NCI-H2107 treated with DMSO at 0.1 percent for 48 hours (cell line): Measurements from ENCODE around the gene TTC7B.
A peak's percentile ranks its signal among the peaks of the same experiment; 100 is the strongest.
"Not testable (repeated sequence)": the region's sequence is repeated elsewhere in the genome, so short reads cannot be mapped to it uniquely, and the experiment has no call there.

Experiments used
- DNase-seq: peaks from one replicate; lab custom pipeline; 2025; ENCODE audit not compliant: unreplicated experiment; lab: John Stamatoyannopoulos, UW

TTC7B gene

DNA sequence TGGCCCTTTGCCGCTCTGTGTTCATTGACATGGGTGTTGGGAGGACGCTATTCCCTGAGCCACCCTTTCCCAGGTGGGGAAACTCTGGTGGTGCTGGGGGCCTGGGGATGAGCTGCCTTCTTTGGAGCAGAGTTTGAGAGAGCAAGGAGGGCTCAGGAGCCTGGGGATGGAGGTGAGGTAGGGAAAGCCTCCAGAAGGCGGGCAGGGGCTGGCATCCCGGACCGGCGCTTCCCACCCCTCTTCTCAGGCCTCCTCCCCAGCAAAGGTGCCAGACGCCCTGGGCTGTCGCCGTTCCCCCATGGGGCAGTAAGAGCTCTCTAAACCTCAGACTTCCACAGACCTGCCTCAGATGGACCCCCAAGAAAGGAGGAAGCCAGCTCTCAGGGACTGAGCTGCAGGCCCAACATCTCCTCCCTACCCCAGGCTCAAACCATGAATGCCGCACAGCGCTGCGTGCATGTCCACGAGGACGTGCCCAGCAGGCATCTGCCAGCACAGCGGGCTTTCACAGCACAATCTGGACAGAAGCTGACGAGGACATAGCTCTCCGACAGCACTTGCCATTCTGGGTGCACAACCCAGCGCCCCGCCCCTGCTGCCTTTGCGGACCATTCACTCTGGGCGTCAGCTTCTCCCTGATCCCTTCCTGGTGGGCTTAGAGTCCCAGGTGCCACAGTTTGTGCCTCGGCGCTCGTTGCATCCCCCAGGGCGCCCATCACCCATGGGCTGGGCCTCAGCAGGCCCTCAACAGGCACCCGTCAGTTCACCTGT lies 14.9 kb upstream of the TTC7B start:
- no peak for DNase-seq

DNA sequence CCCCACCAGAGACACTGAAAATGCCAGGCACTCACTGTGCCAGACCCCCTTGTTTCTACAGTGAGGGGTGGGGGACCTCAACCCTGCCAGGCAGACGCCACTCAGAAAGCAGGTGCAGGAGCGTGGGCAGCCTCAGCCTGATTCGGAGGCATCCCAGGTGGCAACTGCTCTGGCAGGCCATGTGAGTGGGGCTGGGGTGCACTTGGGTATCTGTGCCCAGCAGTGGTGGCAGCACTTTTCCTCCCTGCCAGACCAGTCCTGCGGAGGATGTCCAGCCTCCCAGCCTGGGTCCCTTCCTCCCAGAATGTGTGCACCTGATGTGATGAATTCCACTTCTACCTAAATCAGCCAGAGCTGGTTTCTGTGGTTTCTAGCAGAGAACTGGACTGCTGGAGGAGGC lies 13.4 kb upstream of the TTC7B start:
- no peak for DNase-seq

- no peak for DNase-seq
These were observed 12.6 kb upstream of the TTC7B start for GRCh38 chr14:90828642-90829487.

DNA sequence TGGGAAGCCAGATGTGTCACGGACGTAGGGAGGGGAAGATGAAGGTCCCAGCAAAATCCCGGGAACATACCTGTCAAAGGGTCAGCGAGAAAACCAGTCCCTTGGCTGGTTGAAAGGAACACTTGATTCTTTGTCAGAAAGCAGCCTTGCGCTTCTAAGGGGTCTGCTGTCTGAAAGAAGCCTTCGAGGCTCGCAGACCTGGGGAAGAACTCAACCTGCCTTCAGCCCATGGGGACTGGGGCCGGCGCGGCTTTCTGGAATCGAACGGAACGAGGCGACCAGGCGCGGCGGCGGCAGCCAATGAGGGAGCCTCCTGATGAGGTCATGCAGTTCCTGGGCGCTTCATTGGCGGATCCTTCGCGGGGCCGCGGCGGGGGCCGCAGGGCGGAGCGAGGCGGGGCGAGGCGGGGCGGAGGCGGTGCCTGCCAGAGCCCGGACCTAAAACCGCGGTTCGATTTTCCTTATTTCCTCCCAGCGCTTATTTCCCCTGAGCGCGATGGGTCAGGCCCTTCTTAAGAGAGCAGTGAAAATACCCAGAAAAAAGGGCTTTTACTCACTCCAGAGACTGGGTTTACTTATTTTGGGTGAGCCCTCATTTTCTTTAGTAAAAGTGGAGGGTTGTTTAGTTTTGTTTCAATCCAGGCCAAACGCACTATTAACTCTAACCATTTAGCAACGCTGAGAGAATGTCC lies 11.8 kb upstream of the TTC7B start:
- DNase-seq, result no peak

DNA sequence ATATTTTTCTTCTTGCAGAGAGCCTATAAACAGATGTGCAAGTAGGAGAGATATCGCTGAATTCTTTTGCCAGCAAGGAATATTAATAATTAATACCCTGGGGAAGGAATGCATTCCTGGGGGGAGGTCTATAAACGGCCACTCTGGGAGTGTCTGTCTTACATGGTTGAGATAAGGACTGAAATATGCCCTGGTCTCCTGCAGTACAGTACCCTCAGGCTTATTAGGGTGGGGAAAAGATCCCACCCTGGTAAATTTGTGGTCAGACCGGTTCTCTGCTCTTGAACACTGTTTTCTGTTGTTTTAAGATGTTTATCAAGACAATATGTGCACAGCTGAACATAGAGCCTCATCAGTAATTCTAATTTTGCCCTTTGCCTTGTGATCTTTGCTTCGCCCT lies 7.3 kb upstream of the TTC7B start:
- DNase-seq, result not testable (repeated sequence)

- peak; percentile 56 for DNase-seq
These were observed 4.7 kb upstream of the TTC7B start for GRCh38 chr14:90820958-90821357.

DNA sequence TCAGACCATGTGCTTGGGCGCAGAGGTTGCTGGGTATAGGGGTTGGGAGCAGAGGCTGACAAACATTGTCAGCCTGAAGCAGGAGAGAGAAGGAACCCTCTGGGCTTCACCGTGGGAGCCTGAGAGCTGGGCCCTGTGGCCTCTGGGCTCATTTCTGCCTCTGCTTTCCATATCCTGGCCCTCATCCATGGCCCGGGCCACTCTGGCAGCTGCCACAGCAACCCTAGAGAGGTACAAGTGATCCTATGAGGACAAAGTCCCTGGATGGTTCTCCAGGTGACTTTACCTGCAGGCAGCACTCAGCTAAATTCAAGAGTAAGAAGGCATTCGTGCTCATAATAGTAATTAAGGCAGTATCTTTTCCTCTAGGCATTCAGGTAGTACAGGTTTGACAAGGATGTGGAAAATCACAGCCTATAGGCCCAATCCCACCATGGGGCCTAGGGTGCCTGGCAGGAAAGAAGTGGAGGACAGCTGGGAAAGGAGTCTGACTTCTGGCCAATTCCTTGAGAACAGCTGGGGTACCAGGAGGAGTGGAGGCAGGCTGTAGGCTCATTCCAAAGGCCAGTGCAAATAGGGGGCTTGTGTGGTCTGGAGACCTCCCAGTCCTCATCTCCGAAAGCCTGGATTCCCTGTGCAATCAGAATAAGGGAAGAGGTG lies 3.6 kb upstream of the TTC7B start:
- no peak for DNase-seq

DNA sequence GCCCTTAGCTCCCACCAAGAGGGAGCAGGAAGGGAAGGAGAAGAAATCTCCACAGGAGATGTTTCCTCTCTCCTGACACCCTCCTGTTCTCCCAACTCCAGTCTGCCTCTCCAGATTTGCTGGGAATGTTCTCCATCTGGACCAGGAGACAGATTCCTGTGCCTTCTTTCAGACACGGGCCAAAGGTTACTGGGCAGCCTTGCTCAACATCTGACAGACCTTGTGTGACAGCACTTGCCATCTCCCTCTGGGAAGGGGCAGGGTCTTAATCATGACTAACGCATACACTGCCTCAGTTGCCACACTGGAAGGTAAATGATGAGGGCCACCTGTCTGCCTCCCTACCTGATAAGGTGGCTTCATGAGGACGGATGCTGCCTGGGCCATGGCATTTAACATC lies 2.5 kb upstream of the TTC7B start:
- DNase-seq, result no peak

DNA sequence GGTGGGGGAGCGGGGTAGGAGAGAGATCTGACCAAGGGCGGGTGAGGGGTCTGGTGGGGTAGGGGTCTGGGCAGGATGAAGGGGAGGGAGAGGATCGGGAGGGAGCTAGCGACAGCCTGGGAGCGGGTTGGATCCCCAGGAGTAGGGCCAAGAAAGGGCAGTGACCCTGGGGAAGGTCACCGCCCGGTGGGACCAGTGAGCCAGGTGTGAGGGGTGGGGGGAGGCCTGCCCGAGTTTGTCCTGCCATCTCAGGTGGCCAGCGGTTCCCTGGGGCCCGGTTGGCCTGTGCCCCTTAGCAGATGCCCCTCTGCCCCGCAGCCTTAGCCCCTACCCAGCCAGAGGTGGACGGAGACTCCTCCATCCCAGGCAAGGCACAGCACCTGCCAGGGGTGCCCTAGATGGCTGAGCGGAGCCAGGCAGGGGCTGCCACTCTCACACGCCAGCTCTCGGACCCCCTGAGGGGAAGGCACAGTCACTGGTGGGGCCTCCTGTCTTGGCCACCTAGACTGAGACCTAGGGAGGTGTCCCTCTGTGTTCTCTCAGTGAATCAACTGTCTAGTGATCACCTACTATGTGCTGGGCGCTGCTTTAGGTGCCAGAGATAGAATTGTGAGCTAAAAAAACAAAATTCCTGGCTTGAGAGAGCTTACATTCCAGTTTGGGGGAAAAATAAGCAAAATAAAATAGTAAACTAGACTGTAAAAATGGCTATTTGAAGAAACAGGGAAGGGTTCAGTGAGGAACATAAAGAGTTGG lies 629 bp upstream of the TTC7B start:
- DNase-seq, result no peak

GRCh38 chr14:90815572-90815821 lies 733 bp downstream of the TTC7B start:
- DNase-seq, result no peak

GRCh38 chr14:90814806-90815571 lies 1.2 kb downstream of the TTC7B start:
- DNase-seq, result no peak

DNA sequence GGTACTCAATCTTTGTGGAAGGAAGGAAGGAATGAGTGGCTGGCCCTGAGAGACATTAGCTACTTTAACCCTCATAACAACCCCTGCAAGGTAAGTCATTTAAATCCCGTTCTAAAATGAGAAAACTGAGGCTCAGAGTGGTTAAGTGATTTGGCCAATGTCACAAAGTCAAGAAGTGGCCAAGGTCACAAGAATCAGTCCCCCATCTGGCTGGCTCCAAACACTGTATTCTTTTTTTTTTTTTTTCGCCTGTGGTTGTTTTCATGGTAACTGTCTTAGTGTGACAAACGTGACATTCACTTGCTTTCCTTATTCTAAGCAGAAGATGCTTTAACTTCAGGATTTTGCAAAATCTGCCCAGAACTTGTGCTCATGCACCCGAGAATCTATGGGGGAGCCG lies 2.8 kb downstream of the TTC7B start:
- no peak for DNase-seq

- no peak for DNase-seq
These were observed 4.1 kb downstream of the TTC7B start for GRCh38 chr14:90812109-90812508.

GRCh38 chr14:90811641-90812040 lies 4.6 kb downstream of the TTC7B start:
- no peak for DNase-seq

- no peak for DNase-seq
These were observed 5.4 kb downstream of the TTC7B start for GRCh38 chr14:90810806-90811205.

GRCh38 chr14:90809530-90810312 lies 6.5 kb downstream of the TTC7B start:
- no peak for DNase-seq

DNA sequence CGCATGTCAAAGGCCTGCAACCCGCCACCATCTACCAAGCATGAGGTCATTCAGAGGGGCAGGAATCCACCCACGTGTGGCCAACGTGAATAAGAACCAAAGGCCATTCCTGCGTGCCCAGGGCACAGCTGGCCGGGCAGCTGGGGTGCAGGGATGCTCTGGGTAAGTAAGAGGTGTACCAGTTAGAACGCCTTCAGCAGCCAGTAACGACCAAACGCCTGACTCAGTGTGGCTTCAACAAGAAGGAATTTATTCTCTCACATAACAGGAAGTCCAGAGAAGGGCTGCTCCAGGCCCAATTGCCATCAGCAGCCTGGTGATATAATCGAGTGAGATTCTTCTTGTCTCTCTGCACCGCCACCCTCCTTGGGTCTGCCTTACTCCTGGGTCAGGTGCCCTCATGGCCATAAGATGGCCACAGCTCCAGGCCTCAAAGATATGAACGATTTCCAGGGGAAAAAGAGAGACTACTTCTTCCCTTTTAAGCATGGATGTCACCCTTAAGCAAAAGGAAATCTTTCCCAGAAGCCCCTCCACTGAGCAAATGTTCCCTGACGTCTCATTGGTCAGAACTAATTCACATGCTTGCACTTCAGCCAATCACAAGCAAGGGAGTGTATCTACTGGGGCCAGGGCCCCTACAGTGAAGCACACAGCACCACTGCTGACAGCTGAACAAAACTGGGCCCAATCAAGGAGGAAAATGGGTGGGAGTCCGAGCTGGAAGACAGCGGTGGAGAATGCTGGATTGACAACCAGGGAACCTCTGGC lies 7.3 kb downstream of the TTC7B start:
- no peak for DNase-seq

DNA sequence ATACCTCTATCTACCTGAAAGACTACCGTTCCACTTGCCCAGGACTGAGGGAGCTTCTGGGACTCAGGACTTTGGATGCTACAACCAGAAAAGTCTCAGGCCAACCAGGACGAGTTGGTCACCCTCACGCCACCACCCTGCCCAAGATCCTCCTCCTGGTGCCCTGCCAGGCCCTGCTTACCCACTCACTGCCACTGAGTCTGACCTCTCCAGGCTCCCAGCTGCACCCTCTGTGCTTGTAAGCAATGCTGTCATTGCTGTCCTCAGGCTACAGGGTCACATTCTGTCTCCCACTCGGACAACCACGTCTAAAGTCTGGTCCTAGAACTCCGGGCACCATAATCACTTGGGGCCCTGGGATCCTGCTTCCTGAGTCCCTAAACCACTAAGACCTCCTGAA lies 9.2 kb downstream of the TTC7B start:
- DNase-seq, result no peak
